GM21825 (cell line): ENCODE data around the gene RMND1.
"Not testable (repeated sequence)": the region's sequence is repeated elsewhere in the genome, so short reads cannot be mapped to it uniquely, and the experiment has no call there.

Experiments
- ATAC-seq: cut with Tn5 transposase; IDR thresholded peaks from one replicate; pipeline ENCODE4 v1.9.1; 2021; ENCODE audit warnings: mild to moderate bottlenecking, moderate library complexity; ENCODE audit not compliant: unreplicated experiment

RMND1 gene

GRCh38 chr6:151451950-151452749, at the start of gene RMND1:
Gene RMND1 (minus strand): TSS chr6:151452126. CDS start chr6:151445811, 6,315 bp downstream.
- ATAC-seq, result peak; percentile 98

- ATAC-seq, result no peak
These were observed 47.6 kb upstream of the RMND1 start for GRCh38 chr6:151499551-151499950.

GRCh38 chr6:151498327-151498726, 46.4 kb upstream of the RMND1 start:
- peak; percentile 76 for ATAC-seq

- no peak for ATAC-seq
These were observed 46.0 kb upstream of the RMND1 start for GRCh38 chr6:151497905-151498304.

- ATAC-seq, result no peak
These were observed 43.5 kb upstream of the RMND1 start for GRCh38 chr6:151495380-151495779.

- no peak for ATAC-seq
These were observed 43.0 kb upstream of the RMND1 start for GRCh38 chr6:151494936-151495320.

- no peak for ATAC-seq
These were observed 42.5 kb upstream of the RMND1 start for GRCh38 chr6:151494235-151494935.

- no peak for ATAC-seq
These were observed 41.9 kb upstream of the RMND1 start, which contains the start of gene CCDC170 for GRCh38 chr6:151493804-151494234. Gene CCDC170 (plus strand): TSS chr6:151494017. CDS start chr6:151494129, 112 bp downstream.

GRCh38 chr6:151493161-151493803, 41.4 kb upstream of the RMND1 start:
- ATAC-seq, result no peak

- ATAC-seq, result no peak
These were observed 39.1 kb upstream of the RMND1 start for GRCh38 chr6:151490996-151491395.

- ATAC-seq, result no peak
These were observed 36.3 kb upstream of the RMND1 start for GRCh38 chr6:151488226-151488625.

- ATAC-seq, result no peak
These were observed 32.1 kb upstream of the RMND1 start for GRCh38 chr6:151483994-151484393.

GRCh38 chr6:151482290-151482689, 30.4 kb upstream of the RMND1 start:
- ATAC-seq, result no peak

- no peak for ATAC-seq
These were observed 29.9 kb upstream of the RMND1 start for GRCh38 chr6:151481786-151482185.

GRCh38 chr6:151478670-151479069, 26.7 kb upstream of the RMND1 start:
- ATAC-seq, result no peak

- ATAC-seq, result no peak
These were observed 25.8 kb upstream of the RMND1 start for GRCh38 chr6:151477726-151478125.

GRCh38 chr6:151475653-151476523, 24.0 kb upstream of the RMND1 start:
- ATAC-seq, result no peak

- ATAC-seq, result no peak
These were observed 12.8 kb upstream of the RMND1 start for GRCh38 chr6:151464702-151465101.

- no peak for ATAC-seq
These were observed 9.7 kb upstream of the RMND1 start for GRCh38 chr6:151461673-151462072.

GRCh38 chr6:151455751-151456398, 3.9 kb upstream of the RMND1 start:
- ATAC-seq, result not testable (repeated sequence)
